ACC112 (cell line): Measurements from ENCODE around the gene XG.
"Not testable (repeated sequence)": the region's sequence is repeated elsewhere in the genome, so short reads cannot be mapped to it uniquely, and the experiment has no call there.

Experiments used
- H2AFZ ChIP-seq: fragments of 200-600 bp; sonication (generic); one replicate; pipeline ENCODE4 v1.6.0; 2017; ENCODE audit warnings: antibody characterized with exemption, low read length; ENCODE audit not compliant: unreplicated experiment
- H3K27ac ChIP-seq: fragments of 200-600 bp; sonication (generic); 2 replicates; pipeline ENCODE4 v1.5.1; 2014; ENCODE audit warnings: low read depth, mild to moderate bottlenecking, antibody characterized with exemption, low read length, moderate library complexity
- H3K27me3 ChIP-seq: fragments of 200-600 bp; sonication (generic); 2 replicates; pipeline ENCODE4 v1.6.1; 2014; ENCODE audit warnings: mild to moderate bottlenecking, antibody characterized with exemption, low read length, moderate library complexity, mixed read lengths; ENCODE audit not compliant: insufficient read depth
- H3K36me3 ChIP-seq: fragments of 200-600 bp; sonication (generic); 2 replicates; pipeline ENCODE4 v1.6.1; 2016; ENCODE audit warnings: mild to moderate bottlenecking, antibody characterized with exemption, low read length, moderate library complexity, mixed read lengths; ENCODE audit not compliant: insufficient read depth
- H3K4me1 ChIP-seq: fragments of 200-600 bp; sonication (generic); one replicate; pipeline ENCODE4 v1.6.1; 2016; ENCODE audit warnings: low read length, mixed read lengths; ENCODE audit not compliant: insufficient read depth, unreplicated experiment, control insufficient read depth
- H3K4me3 ChIP-seq: fragments of 200-600 bp; sonication (generic); 2 replicates; pipeline ENCODE4 v1.5.1; 2014; ENCODE audit warnings: mild to moderate bottlenecking, low read depth, low read length
- H3K79me2 ChIP-seq: fragments of 200-600 bp; sonication (generic); one replicate; pipeline ENCODE4 v1.6.0; 2016; ENCODE audit warnings: low read length; ENCODE audit not compliant: control insufficient read depth, unreplicated experiment, insufficient read depth

Gene XG

DNA sequence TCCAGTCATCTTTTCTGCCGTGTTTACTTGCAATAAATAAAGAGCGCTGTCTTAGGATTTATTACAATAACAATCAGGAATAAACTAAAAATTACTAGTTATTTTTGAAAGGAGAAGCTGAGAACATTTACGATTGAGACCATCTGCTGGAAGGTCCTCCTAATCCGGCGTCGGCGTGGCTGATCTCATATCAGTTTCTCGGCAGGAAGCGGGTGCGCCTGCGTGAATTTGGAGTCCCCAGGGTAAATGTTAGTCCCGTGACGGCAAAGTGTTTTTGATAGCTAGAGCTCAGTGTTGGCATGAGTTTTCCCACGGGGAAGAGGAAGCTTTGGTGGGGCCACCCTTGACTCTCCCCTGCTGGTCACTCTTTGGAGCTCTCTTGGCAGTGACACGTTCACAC is 45.0 kb downstream of the XG start:
- not testable (repeated sequence) for H3K4me3 ChIP-seq, H3K27me3 ChIP-seq, H3K36me3 ChIP-seq, H3K27ac ChIP-seq, H3K79me2 ChIP-seq, H3K4me1 ChIP-seq, H2AFZ ChIP-seq

GRCh38 chrX:2799369-2799768 is 47.5 kb downstream of the XG start:
- Histone ChIP-seq H3K27ac (no peak overlapping the region), H3K4me1 (peaks cover 2% of the 10 kb centered on the region), H3K36me3 (no peaks in the 10 kb centered on the region), H3K27me3 (no peaks in the 10 kb centered on the region), H3K79me2 (no peaks in the 10 kb centered on the region), H2AFZ (no peak overlapping the region), H3K4me3 (no peak overlapping the region)

DNA sequence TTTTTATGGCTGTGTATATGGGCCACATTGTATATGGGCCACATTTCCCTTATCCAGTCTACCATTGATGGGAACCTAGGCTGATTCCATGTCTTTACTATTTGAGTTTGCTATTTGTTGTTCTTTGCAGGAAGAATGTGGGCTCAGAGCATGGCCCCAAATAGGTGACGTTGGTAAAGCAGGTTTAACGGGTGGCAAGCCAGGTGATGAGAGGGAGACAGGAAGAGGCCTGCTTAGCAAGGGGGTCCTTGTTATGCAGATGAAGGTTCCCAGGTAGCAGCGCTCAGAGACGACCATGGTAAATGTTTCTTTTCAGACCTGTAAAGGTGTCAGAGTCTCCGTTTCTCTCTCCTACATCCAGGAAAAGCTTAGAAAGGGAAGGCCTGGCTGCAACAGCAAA is 48.1 kb downstream of the XG start:
- H3K27me3 ChIP-seq, H3K79me2 ChIP-seq, H3K4me3 ChIP-seq, H3K36me3 ChIP-seq, H3K27ac ChIP-seq, H2AFZ ChIP-seq, H3K4me1 ChIP-seq: not testable (repeated sequence)

DNA sequence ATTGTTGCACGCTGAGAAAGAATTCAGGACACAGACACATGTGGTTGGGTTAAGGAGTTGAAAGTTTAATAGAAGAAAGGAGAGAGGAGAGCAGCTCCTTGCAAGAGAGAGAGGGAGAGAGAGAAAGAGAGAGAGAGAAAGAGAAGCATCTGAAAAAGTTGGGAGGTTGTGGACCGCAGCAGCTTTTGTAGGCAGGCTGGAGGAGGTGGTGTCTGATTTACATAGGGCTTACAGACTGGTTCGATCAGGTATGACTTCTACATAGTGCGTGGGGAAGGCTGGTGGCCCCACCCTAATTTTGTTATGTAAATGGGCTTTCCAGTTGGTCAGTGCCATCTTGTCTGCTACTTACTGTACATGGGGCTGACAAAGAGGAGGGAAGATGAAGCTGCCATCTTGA is 49.4 kb downstream of the XG start:
- Histone ChIP-seq H3K79me2 (no peaks in the 10 kb centered on the region), H3K27ac (no peak overlapping the region), H3K36me3 (no peaks in the 10 kb centered on the region), H3K4me3 (no peak overlapping the region), H2AFZ (no peak overlapping the region), H3K27me3 (no peaks in the 10 kb centered on the region), H3K4me1 (peaks cover 14% of the 10 kb centered on the region)

GRCh38 chrX:2802376-2803090 is 50.7 kb downstream of the XG start:
- H3K4me3 ChIP-seq, H3K36me3 ChIP-seq, H2AFZ ChIP-seq, H3K79me2 ChIP-seq, H3K27me3 ChIP-seq, H3K27ac ChIP-seq: not testable (repeated sequence)
- peaks cover 14% of the 10 kb centered on the region for H3K4me1 ChIP-seq

DNA sequence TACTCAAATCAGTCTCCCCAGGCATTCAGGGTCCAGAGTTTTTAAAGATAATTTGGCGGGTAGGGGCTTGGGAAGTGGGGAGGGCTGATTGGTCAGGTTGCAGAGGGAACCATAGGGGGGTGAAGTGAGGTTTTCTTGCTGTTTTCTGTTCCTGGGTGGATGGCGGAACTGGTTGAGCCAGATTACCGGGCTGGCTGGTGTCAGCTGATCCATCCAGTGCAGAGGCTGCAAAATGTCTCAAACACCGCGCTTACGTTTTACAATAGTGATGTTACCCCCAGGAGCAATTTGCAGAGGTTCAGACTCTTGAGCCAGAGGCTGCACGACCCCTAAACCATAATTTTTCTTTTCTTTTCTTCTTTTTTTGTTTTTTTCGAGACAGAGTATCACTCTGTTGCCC is 51.6 kb downstream of the XG start:
- H3K27ac ChIP-seq = peak overlapping the region; percentile 89; the same call in 1 of the 2 replicates
- peaks cover 14% of the 10 kb centered on the region for H3K4me1 ChIP-seq
- not testable (repeated sequence) for H3K36me3 ChIP-seq, H3K27me3 ChIP-seq, H2AFZ ChIP-seq, H3K79me2 ChIP-seq, H3K4me3 ChIP-seq

DNA sequence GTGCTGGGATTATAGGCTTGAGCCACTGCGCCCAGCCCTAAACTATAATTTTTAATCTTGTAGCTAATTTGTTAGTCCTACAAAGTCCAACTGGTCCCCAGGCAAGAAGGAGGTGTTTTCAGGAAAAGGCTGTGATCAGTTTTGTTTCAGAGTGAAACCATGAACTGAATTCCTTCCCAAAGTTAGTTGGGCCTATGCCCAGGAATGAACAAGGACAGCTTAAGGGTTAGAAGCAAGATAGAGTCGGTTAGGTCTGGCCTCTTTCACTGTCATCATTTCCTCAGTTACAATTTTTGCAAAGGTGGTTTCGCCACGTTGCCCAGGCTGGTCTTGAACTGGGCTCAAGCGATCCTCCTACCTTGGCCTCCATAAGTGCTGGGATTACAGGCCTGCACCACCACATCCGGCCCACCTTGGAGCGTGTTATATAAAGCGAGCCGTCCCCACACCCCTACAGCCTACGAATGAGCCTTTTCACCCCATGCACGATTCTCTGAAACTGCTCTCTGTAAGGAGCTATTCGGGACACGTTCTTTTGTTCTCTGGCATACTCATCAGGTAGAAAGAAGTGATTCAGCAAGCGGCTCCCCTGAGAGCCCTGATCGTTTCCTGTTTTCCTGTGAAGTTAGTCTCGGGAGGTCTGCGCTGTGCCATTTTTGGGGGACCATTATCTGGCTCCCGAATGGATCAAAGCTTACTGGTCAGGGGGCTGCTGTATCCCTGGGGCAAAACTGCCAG is 52.4 kb downstream of the XG start:
- H3K36me3 ChIP-seq = not testable (repeated sequence)
- H3K27ac ChIP-seq = peak overlapping the region; percentile 89

GRCh38 chrX:2804858-2805257 is 53.0 kb downstream of the XG start:
- not testable (repeated sequence) for H3K79me2 ChIP-seq, H3K36me3 ChIP-seq, H3K27me3 ChIP-seq
- Histone ChIP-seq H2AFZ (peak overlapping the region; percentile 83), H3K4me3 (peak overlapping the region; percentile 49), H3K27ac (peak overlapping the region; percentile 89), H3K4me1 (peaks cover 14% of the 10 kb centered on the region)

More for the DNA sequence above, 52.4 kb downstream of the XG start:
- not testable (repeated sequence) for H3K27me3 ChIP-seq, H3K79me2 ChIP-seq
- H3K4me3 ChIP-seq = peak overlapping the region; percentile 37; the same call in 1 of the 2 replicates
- H3K4me1 ChIP-seq = peaks cover 14% of the 10 kb centered on the region
- peak overlapping the region; percentile 25 for H2AFZ ChIP-seq

DNA sequence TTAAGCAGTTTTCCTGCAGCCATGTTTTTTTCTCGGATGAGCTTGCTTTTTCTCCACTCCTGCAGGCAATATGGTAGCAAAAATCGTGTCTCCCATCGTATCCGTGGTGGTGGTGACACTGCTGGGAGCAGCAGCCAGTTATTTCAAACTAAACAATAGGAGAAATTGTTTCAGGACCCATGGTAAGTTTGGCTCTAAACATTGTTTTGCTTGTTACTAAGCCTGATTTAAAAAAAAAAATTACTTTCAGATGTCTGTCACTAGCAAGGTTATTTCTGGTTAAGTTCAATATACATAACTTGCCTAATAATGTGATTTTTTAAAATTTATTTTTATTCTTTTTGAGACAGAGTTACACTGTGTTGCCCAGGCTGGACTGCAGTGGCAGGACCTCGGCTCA is 59.4 kb downstream of the XG start:
- Histone ChIP-seq H3K27ac (no peak overlapping the region), H3K79me2 (no peaks in the 10 kb centered on the region), H3K27me3 (no peaks in the 10 kb centered on the region), H3K4me3 (no peak overlapping the region), H3K36me3 (no peaks in the 10 kb centered on the region), H2AFZ (no peak overlapping the region), H3K4me1 (peaks cover 12% of the 10 kb centered on the region)

DNA sequence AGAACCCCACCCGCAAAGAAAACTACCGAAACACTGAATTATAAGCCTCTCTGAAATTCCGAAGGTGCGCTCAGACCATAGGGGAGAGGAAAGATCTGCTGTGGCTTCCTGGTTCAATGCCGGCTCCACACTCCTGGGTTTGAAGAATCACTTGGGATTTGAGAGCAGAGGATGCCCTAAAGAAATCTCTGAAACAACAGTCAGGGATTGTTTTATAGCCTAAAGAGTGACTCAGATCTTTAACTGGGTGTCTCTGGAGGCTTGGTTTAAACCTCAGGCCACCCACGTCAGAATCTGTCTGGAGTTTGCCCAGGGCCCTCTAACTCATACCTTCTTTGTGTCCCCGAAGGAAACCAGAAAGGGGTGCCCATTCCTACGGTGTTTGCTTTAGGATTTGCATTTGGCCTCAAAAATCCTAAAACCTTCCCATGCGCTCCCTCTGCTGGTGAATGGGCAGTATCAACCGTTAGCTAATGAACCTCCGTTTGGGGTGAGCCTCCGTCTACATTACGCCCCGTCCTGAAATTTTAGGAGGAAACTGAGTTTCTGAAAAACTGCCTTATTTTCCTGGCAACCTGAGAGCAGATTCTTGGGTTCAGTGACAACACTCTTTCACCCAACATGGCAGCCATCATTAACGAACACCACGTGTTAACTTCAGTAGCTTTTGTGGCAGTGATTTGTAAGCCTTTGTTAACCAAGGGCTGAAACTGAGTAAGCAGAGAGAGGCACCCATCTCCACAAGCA is 60.5 kb downstream of the XG start:
- not testable (repeated sequence) for H3K36me3 ChIP-seq, H3K79me2 ChIP-seq, H3K27me3 ChIP-seq
- Histone ChIP-seq H3K4me1 (peaks cover 12% of the 10 kb centered on the region), H3K4me3 (peak overlapping the region; percentile 46; the same call in 1 of the 2 replicates), H3K27ac (peak overlapping the region; percentile 67), H2AFZ (peak overlapping the region; percentile 95)
